Measurements from ENCODE around the gene TNP1.

The TNP1 gene

GRCh38 chr2:216873573-216873972, 13.7 kb upstream of the TNP1 start:
- DNase-seq (ENCODE audit: low read depth) = no peak

GRCh38 chr2:216872624-216873023, 12.8 kb upstream of the TNP1 start:
- no peak for DNase-seq (ENCODE audit: low read depth)

DNA sequence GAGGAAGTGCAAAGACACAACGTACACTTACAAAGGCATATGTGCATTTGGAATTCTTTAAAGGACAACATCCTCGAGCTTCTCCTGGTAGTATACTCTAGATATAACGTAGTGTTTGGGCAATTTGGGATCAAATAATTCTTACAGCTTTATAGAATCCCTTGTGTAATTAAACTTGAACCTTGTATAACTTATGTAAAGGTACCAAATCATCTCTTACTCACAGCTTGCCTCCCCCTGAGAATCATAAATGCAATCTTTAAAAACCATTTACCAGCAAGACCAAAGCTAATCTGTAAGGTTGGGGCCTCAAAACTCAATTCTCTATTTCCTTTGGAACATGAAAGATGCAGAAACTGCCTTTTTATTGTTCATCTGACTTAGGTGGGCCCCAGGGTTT, 12.2 kb upstream of the TNP1 start:
- DNase-seq (ENCODE audit: low read depth) = no peak

DNA sequence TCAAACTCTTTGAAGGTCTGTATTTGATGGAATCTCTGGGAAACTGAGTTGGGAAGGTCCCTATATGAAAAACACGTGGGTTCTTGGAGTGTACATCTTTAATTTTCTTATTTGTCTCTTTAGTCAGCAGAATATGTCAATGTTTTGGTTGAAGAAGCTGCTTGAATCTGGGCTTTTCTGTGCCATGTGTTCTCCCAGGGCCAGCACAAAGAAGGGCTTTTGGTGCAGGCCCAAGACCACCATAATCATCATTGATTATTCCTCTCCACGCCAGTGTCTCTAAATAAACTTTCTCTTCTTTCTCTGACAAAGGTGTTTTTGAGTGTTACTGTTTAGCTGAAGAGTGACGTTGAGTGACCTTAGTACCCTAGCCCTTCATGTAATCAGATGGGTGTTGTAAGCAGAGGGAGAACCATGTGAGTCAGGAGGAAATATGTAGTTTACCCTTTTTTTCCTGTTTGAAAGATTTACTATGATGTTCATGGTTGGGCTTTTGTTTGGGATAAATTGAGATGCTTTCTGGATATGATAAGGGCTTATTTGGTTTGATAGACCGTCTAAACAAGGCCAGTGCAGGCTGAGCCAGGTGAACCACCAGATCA, 11.6 kb upstream of the TNP1 start:
- DNase-seq (ENCODE audit: low read depth) = no peak

GRCh38 chr2:216870508-216871332, 10.9 kb upstream of the TNP1 start:
- no peak for DNase-seq (ENCODE audit: low read depth)

GRCh38 chr2:216866515-216867095, 6.7 kb upstream of the TNP1 start:
- no peak for DNase-seq (ENCODE audit: low read depth)

DNA sequence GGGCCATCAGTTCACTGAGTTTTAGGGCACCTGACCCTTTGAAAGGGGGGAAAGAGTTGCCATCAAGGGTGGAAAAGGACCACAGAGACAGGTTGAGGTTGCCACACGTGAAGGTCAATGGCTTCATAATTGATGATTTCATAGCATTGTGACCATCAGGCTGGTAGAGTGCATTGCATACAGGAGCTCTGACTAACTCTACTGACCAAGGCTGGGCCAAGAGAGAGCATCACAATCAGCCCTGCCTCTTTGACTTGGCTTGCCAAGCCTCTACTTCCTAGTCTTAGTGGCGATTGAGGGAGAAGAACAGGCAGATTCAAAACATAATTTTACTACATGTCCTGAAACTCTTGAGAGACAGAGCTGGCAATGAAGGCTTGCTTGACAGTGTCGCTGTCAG, 5.8 kb upstream of the TNP1 start:
- DNase-seq (ENCODE audit: low read depth) = no peak

DNA sequence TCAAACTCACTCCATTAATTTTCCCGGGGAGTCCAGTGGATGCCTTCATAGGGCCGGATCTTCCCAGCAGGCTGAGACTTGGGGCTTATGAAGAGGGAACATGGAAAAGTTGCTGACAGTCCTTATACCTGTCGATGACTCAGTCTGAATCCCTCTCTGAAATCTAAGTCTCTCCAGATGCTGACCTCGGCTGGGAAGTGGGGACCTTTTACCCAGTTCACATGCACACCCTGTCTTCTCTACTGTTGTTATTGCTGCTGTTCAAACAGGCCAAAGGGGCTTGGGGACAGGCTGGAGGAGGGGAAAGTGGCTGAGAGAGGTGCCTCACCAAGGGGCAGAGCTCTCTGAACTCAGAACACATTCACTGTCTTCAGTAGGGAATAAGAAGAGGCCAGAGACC, 4.1 kb upstream of the TNP1 start:
- DNase-seq (ENCODE audit: low read depth) = no peak

- DNase-seq (ENCODE audit: low read depth) = no peak
Observed at GRCh38 chr2:216862628-216863398, 2.9 kb upstream of the TNP1 start.

DNA sequence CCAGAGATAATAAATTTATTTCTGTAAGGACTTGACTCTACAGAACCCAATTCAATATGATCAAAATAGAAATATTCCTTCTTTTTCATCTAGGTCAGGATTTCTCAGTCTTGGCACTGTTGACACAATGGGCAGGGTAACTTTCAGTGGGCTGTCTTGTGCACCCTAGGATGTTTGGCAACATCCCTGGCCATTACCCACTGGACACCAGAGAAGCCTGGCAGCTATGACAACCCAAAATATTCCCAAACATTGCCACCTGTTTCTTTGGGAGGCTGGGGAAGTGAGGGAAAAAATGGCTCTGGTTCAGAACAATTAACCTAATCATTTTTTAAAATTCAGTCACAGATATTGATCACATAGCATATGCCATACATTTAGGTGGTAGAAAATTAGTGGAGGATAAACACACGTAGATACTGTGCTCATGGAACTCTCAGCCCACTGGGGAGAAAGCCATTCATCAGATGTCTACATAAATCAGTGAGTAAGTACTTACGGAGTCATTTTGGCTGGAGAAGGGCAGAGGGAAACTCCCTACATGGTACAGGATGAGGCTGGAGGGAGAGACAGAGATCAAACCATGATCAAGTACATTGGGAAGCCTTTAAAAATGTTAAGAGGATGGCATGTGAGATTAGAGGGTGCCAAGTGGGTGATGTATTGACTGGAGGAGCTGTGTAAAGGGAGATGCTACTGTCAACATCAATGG, 718 bp upstream of the TNP1 start:
- DNase-seq (ENCODE audit: low read depth) = no peak

- no peak for DNase-seq (ENCODE audit: low read depth)
Observed at GRCh38 chr2:216858312-216858711, 1.6 kb downstream of the TNP1 start.

DNA sequence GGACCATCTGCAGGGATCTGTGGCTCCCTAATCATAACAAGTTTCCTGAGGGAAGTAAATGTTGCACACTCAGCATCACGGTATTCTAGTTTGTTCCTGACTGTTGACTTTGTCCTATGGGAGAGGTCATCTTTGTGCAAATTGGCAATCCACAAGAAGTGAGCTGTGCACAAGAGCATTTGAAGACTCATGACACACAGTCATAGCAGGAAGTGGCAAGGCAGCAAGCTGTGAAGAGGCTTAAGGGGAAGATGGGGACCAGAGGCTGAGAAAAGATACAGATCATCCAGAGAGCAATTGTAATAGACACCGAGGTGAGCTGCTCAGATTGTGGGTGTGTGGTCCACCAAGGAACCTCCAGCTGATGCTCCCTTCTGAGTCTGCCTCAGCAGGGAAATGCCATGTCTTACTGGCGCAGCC, 2.7 kb downstream of the TNP1 start:
- DNase-seq (ENCODE audit: low read depth) = no peak

GRCh38 chr2:216856406-216857065, 3.3 kb downstream of the TNP1 start:
- no peak for DNase-seq (ENCODE audit: low read depth)

- DNase-seq (ENCODE audit: low read depth) = no peak
Observed at GRCh38 chr2:216855605-216856004, 4.3 kb downstream of the TNP1 start.

- no peak for DNase-seq (ENCODE audit: low read depth)
Observed at GRCh38 chr2:216855079-216855478, 4.8 kb downstream of the TNP1 start.

DNA sequence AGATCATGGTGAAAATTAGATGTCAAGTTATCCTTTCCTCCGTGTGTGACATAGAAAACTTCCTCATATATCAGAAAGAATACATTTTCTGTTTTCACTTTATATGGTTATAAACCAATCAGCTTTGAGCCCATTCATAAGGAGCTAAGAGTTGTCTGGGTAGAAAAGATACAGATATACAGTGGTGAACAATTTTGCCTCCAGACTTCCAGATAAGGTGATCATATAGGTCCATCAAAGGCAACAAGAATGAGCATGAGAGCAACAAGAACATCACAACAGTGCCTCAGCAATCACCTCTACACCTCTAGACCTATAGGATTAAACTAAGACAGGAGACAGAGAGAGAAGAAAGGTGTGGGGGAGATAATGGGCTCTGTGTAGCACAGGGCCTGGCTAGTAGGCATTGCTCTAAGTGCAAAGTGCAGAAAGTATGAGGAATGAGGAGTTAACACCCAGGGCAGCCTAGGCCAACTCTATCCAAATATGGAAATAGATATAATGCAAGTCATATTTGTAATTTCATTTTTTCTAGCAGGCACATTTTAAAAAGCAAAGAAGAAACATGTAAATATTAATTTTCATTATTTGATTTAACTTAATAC, 8.3 kb downstream of the TNP1 start:
- DNase-seq (ENCODE audit: low read depth) = no peak

DNA sequence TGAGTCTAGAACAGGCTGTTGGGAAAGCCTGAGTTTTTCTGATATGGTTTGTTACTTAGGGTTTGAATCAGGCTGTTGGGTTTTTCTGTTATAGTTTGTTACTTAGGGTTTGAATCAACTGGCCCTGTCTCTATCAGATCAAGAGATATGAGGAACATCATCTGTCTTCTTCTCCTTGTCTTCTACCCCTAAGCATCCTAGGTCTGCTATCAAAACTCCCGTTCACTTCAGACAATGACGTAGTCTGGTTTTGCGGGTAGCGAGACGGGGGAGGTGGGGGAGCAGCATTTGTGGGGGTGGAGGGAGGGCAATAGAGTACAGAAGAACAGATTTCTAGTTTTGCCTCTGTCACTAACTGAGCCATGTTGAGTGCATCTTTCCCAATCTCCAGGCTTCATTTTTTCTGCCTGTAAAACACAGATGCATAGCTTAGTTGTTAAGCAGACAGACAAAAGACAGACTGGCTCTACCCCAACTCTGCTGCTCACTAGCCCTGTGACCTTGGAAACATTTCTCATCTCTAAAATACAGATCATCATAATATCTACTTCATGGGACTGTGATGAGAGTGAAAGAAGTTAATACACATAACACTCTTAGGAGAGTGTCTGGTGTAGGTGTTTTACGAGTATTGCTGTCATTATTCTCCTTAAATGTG, 9.1 kb downstream of the TNP1 start:
- no peak for DNase-seq (ENCODE audit: low read depth)

- no peak for DNase-seq (ENCODE audit: low read depth)
Observed at GRCh38 chr2:216849987-216850386, 9.9 kb downstream of the TNP1 start.

GRCh38 chr2:216845426-216845825, 14.4 kb downstream of the TNP1 start:
- DNase-seq (ENCODE audit: low read depth) = no peak

GRCh38 chr2:216842636-216843035, 17.2 kb downstream of the TNP1 start:
- DNase-seq (ENCODE audit: low read depth) = no peak

DNA sequence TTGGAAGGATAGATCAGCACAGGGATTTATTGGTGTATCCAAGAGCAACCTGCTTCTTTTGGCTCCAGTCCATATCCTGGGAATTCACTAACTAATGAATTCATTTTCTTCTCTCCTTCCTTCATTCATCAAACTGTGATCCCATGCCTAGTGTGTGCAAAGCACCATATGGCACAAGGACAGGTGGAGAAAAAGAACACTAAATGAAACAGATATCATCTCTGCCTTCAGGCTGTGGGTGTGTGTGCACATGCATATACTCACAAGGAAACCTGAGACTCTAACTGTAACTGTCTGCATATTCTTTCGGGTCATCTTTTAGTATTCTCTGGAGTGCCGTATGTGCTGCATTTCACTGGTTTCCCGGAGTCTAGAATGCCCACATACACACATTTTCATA, 20.2 kb downstream of the TNP1 start:
- no peak for DNase-seq (ENCODE audit: low read depth)

All from T-helper 22 cell (primary cell).